ACHN (cell line): Measurements from ENCODE around the gene MAGED4B.
"Not testable (repeated sequence)": the region's sequence is repeated elsewhere in the genome, so short reads cannot be mapped to it uniquely, and the experiment has no call there.

ENCODE experiments used
- DNase-seq: peaks from one replicate; pipeline ENCODE4 v3.0.0-alpha.2; 2015
- in situ Hi-C: cut with HindIII; loops from 2 replicates; pipeline ENCODE4 v1.10.0; 2017; ENCODE audit warnings: low sequenced_read_pairs, low pct_ligation_motif_present, low pct_unique_long_range_greater_than_20kb

MAGED4B gene, protein sequence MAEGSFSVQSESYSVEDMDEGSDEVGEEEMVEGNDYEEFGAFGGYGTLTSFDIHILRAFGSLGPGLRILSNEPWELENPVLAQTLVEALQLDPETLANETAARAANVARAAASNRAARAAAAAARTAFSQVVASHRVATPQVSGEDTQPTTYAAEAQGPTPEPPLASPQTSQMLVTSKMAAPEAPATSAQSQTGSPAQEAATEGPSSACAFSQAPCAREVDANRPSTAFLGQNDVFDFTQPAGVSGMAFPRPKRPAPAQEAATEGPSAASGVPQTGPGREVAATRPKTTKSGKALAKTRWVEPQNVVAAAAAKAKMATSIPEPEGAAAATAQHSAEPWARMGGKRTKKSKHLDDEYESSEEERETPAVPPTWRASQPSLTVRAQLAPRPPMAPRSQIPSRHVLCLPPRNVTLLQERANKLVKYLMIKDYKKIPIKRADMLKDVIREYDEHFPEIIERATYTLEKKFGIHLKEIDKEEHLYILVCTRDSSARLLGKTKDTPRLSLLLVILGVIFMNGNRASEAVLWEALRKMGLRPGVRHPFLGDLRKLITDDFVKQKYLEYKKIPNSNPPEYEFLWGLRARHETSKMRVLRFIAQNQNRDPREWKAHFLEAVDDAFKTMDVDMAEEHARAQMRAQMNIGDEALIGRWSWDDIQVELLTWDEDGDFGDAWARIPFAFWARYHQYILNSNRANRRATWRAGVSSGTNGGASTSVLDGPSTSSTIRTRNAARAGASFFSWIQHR

GRCh38 chrX:52068666-52069640 is at the start of gene MAGED4B:
TSS of gene MAGED4B (minus strand) at chrX:52069183. CDS start at chrX:52068172, 1,011 bp downstream.
- in situ Hi-C loops, DNase-seq: not testable (repeated sequence)

DNA sequence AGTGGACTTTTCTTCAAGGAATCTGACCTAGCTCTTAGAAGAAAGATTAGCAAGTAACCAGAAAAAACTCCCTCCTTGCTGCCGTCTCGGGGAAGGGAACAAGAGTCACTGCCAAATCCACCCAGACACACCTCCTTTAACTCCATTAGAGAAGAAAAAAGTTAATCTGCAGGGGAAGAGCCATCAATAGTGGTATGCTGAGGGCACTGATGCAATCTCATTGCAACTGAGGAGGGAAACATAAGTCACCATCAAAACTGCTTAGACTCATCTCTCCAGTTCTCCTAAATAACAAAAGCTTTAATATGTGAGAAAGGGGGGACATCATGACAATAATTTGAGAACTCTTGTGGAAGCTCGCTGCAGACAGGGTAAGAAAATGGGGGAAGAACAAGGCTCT is 49.3 kb upstream of the MAGED4B start:
- in situ Hi-C loops: no loop called here
- no peak for DNase-seq

GRCh38 chrX:52082578-52082977 is 13.6 kb upstream of the MAGED4B start:
- in situ Hi-C loops: no loop called here
- no peak for DNase-seq

GRCh38 chrX:52078131-52078530 is 9.1 kb upstream of the MAGED4B start:
- no peak for DNase-seq
- in situ Hi-C loops: no loop called here

GRCh38 chrX:52042288-52042687 is 26.7 kb downstream of the MAGED4B start:
- in situ Hi-C loops: not testable (repeated sequence)

GRCh38 chrX:52034211-52034610 is 34.8 kb downstream of the MAGED4B start:
- in situ Hi-C loops: no loop called here
- no peak for DNase-seq

More at GRCh38 chrX:52042288-52042687, 26.7 kb downstream of the MAGED4B start:
- DNase-seq: not testable (repeated sequence)

DNA sequence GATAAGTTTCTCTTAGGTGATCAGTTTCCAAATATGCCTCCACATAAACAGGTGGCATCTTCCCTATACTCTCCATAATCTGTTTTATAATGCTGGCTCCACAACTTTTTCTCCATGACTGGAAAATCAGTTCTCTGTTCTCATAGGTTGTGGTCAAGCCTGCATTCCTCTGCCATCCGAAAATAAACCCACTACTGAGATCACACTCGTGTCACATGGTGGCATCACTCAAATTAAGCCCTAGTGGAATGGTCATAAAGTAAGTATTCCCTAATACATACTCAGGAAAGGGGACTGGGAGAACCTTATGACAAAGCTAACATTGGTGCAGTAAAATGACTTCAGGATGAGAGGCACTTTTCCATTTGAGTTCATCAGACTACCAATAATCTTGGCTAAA is 37.6 kb downstream of the MAGED4B start:
- no peak for DNase-seq
- in situ Hi-C loops: no loop called here

DNA sequence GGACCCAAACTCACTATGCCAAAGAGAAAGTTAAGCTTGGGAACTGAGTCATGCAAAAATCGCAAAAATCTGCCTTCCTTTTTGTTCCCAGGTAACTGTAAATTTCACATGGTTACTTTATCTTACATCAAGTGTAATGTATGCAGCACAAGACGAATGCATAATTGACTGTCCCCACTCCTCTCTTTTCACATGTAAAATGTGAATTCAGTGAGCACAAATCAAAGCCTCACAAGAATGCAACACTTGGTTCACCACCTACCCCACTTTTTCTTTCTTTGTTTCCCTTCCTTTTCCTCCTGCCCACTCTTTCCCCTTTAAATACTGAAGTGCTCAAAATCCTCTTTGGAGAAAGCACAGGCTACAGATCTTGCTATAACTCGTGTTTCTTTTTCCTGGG is 53.2 kb downstream of the MAGED4B start:
- in situ Hi-C loops: no loop called here
- no peak for DNase-seq
